GM23248 (cell line): Measurements from ENCODE around the gene DYSF.

Experiments used
- EZH2 ChIP-seq: fragments of 200-600 bp; sonication (generic); IDR thresholded peaks from 2 replicates; pipeline ENCODE4 v1.6.1; 2018; ENCODE audit warnings: antibody characterized with exemption, mild to moderate bottlenecking; ENCODE audit not compliant: insufficient read depth, poor library complexity, severe bottlenecking
- EZH2phosphoT487 ChIP-seq: fragments of 200-600 bp; sonication (generic); IDR thresholded peaks from 2 replicates; pipeline ENCODE4 v1.6.1; 2018; ENCODE audit warnings: antibody characterized with exemption, moderate library complexity, mild to moderate bottlenecking, low read depth; ENCODE audit not compliant: insufficient read depth

- TF ChIP-seq EZH2phosphoT487 (no peak), EZH2 (no peak)
Observed at GRCh38 chr2:71410696-71411095, 42.7 kb upstream of the DYSF start.
